AG04450 (cell line): ENCODE measurements around the gene PARS2. TPM values are rescaled to one million over a fixed set of nuclear protein-coding genes. Genes with fewer than 3 reads are reported as not detected.

Source experiments
- CTCF ChIA-PET: fragments of 300-600, 350-600 bp; formaldehyde crosslinking; extraction: SDS; loops from one replicate; lab custom pipeline; 2022; ENCODE audit warnings: antibody characterized with exemption, inconsistent platforms; lab: Charles Lee
- POLR2A ChIA-PET: fragments of 350-600 bp; formaldehyde crosslinking; extraction: SDS; loops from one replicate; lab custom pipeline; 2021; ENCODE audit warnings: antibody characterized with exemption, inconsistent platforms; lab: Yijun Ruan, JAX
- DNase-seq: peaks from one replicate; pipeline ENCODE4 v3.0.0-alpha.2; 2011; ENCODE audit warnings: low read depth, low spot score
- H3K27ac ChIP-seq: one replicate; pipeline ENCODE4 v1.5.1; 2012; ENCODE audit warnings: low read depth, low read length, control low read depth
- H3K27me3 ChIP-seq: one replicate; pipeline ENCODE4 v1.6.0; 2012; ENCODE audit warnings: low read length; ENCODE audit not compliant: control insufficient read depth, insufficient read depth
- H3K4me3 ChIP-seq: 2 replicates; pipeline ENCODE4 v1.5.1; 2011; ENCODE audit warnings: mild to moderate bottlenecking, low read depth, low read length, control low read depth
- H3K9me3 ChIP-seq: 2 replicates; pipeline ENCODE4 v1.5.1; 2012; ENCODE audit warnings: low read length; ENCODE audit not compliant: control insufficient read depth, insufficient read depth
- polyA plus RNA-seq: library from polyadenylated mRNA; depleted of rRNA; stranded (reverse); fragments of >200 nt; gene quantifications from 2 replicates; pipeline ENCODE4 v1.2.3, GENCODE V29; 2011
- TF ChIP-seq, protein P1 (sequence below): IDR thresholded peaks from 2 replicates; pipeline ENCODE4 v1.5.1; 2011; ENCODE audit warnings: low read depth, low read length, control low read depth, inconsistent platforms

PARS2 gene
- polyA plus RNA-seq, 1 experiment = 4.2 TPM

DNA sequence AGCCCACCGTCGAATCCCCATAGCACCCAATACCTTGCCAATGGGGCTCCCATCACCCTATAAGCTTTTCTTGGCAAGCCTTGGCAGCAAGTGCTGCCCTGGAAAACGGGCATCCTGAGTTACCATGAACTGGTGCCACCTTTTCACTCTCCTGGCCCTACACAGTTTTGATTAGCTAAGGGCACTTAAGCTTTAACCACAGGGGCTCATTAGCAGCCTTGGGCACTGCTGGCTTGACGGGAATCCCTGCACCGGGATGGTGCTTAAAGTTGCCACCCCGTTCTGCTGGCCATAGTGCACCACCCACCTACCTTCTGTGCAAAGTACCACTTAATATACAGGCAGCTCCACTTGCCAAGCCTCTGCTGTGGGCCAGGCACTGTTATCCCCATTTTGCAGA, 13.7 kb downstream of the PARS2 start:
- Histone ChIP-seq H3K9me3 (no peaks in the 10 kb centered on the region), H3K27ac (no peak overlapping the region), H3K27me3 (peaks cover 11% of the 10 kb centered on the region), H3K4me3 (no peak overlapping the region)
- POLR2A ChIA-PET = interaction anchor here (0.6 kb wide), 1 partner anchor 61 kb away, joined by 5 read pairs; no protein-coding TSS in a partner anchor
- CTCF ChIA-PET = no interaction called here
- TF ChIP-seq, protein P1, sequence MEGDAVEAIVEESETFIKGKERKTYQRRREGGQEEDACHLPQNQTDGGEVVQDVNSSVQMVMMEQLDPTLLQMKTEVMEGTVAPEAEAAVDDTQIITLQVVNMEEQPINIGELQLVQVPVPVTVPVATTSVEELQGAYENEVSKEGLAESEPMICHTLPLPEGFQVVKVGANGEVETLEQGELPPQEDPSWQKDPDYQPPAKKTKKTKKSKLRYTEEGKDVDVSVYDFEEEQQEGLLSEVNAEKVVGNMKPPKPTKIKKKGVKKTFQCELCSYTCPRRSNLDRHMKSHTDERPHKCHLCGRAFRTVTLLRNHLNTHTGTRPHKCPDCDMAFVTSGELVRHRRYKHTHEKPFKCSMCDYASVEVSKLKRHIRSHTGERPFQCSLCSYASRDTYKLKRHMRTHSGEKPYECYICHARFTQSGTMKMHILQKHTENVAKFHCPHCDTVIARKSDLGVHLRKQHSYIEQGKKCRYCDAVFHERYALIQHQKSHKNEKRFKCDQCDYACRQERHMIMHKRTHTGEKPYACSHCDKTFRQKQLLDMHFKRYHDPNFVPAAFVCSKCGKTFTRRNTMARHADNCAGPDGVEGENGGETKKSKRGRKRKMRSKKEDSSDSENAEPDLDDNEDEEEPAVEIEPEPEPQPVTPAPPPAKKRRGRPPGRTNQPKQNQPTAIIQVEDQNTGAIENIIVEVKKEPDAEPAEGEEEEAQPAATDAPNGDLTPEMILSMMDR = no peak
- no peak for DNase-seq

DNA sequence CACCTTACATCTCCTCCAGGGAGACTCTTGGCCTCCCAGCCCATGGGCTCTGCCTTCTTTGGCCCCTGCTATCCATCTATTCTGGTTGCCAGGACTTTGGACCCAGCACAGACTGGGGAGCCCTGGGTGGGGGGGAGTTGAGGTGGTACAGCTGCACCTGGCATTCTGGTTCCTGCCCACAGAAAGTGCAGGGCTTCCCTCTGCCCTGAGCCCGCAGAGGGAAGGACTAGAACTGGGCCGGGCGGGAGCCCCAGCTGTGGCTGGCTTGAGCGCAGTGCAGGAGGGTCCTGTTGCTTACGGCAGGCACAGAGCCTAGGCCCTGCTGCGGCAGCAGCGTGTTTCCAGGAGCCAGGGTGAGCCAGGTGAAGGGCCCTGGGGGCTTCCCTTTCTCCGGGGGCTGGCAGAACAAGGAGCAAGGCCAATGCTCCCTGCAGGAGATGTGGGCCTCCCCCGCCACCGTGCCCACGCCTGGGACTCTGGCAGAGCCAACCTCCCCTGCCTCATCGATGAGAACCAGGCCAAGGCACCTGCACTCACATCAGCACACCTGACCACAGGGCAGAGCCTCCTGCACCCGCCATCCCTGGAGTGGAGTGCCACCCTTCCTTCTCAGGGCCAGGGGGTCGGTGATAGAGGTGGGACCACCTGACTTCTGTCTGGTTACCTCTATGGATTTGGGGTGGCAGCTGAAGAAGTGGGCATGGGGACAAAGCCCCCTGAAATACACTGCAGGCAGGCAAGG, 16.1 kb downstream of the PARS2 start:
- no peak for DNase-seq
- POLR2A ChIA-PET = no interaction called here
- CTCF ChIA-PET = no interaction called here
- Histone ChIP-seq H3K9me3 (no peaks in the 10 kb centered on the region), H3K4me3 (no peak overlapping the region), H3K27me3 (peaks cover 11% of the 10 kb centered on the region), H3K27ac (no peak overlapping the region)
- TF ChIP-seq, protein P1 = no peak

DNA sequence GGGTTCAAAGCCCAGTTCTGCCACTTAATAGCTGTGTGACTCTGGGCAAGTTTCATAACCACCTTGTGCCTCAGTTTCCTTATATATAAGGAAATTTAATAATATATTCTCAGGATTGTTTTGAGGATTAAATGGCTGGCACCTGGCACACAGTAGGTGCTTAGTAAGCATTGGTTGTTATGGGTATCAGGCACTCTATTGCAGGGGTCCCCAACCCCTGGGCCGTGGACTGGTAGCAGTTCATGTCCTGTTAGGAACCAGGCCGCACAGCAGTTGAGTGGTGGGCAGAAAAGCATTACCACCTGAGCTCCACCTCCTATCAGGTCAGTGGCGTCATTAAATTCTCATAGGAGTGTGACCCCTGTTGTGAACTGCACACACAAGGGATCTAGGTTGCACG, 18.5 kb downstream of the PARS2 start:
- Histone ChIP-seq H3K27me3 (peaks cover 11% of the 10 kb centered on the region), H3K4me3 (no peak overlapping the region), H3K27ac (no peak overlapping the region), H3K9me3 (no peaks in the 10 kb centered on the region)
- ChIA-PET POLR2A (no interaction called here), CTCF (no interaction called here)
- TF ChIP-seq, protein P1 = no peak
- DNase-seq = no peak

DNA sequence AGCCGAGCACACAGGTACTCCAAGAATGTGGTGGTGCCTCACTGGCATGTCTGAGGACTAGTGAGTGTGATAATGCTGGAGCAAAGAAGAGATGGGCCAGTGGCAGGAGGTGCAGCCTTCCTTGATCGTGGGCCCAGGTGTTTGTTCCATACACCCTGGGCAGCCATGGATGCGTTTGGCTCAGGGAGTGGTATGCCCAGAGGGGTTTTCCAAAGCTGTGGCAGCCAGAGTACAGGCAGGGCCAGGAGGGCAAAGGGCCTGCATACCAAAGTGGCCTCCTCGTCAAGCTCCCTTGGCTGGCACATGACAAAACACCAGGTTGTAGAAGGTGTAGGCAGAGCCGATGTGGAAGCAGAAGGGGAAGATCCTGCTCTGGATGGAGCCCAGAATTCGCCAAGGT, 19.0 kb downstream of the PARS2 start:
- no peak overlapping the region for H3K27ac ChIP-seq
- H3K27me3 ChIP-seq = peaks cover 8% of the 10 kb centered on the region
- no peak overlapping the region for H3K4me3 ChIP-seq
- ChIA-PET POLR2A (no interaction called here), CTCF (no interaction called here)
- DNase-seq = no peak
- TF ChIP-seq, protein P1 = no peak
- no peaks in the 10 kb centered on the region for H3K9me3 ChIP-seq

DNA sequence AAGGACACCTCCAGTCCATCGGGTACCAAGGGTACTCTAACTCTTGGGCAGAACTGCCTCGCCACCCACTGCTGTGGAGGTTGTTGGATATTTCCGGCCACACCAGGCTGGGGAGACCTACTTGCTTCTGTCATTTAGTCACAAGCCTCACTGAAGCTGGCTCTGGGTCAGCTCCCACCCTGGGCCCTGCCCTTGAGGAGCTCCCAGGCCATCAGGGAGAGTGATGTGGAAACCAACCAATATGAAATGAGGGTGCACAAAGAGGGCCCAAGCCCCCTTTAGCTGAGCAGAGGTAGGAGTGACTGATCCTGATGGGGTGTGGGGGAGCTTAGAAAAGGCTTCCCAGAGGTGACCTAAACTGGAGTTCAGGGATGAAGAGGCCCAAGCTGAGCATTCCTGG, 19.6 kb downstream of the PARS2 start:
- Histone ChIP-seq H3K9me3 (no peaks in the 10 kb centered on the region), H3K27ac (no peak overlapping the region), H3K4me3 (no peak overlapping the region), H3K27me3 (peaks cover 5% of the 10 kb centered on the region)
- TF ChIP-seq, protein P1 = no peak
- ChIA-PET CTCF (no interaction called here), POLR2A (no interaction called here)
- no peak for DNase-seq
